GM21360 (cell line): Measurements from ENCODE around the gene TMEM196.

Experiments
- ATAC-seq: cut with Tn5 transposase; IDR thresholded peaks from one replicate; pipeline ENCODE4 v1.9.1; 2021; ENCODE audit warnings: mild to moderate bottlenecking, moderate library complexity; ENCODE audit not compliant: unreplicated experiment

Gene TMEM196

DNA sequence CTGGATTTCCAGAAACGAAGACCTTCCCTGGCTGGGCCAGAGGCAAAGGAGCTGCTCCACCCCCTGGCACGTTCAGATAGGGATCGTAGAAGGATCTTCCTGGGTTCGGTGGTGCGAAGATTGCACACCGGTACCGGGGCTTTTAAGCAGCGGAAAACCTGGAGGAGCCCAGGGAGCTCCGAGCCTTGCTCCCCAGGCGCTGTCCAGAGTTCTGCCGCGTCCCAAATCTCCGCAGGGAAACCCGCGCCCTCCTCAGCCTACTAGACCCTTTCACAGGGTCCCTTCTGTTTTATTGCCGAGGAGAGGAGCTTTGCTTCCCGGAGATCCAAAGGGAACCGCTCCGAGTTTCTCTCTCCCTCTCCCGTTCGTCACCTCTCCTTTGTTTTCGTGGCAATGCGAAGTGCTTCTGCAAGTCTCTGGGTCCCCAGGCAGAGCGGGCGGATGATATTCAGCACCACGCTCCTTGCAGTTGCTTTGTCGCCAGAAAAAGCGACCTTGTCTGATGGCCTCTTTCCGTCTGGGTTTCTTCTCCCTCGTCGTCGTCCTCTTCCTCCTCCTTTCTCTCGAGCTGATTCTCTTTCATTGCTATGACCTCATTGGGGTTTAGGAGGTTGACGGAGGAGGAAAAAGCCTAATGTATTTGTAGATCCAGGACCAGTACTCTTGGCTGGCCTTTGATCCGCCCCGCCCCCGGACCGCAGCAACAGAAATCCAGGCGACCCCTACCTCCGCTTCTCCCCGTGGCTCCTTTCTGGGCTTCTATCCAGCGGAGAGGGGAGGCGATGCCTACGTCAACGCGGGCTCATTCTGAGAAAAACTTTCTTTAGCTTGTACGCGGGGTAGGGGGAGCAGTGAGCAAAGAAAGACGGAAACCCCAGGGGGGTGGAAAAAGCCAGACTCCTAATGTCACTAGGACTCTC, at the start of gene TMEM196:
Gene TMEM196 (minus strand): TSS at position 777 of the 920 bp plus-strand sequence. CDS start 921 bp downstream, outside the sequence.
- no peak for ATAC-seq

DNA sequence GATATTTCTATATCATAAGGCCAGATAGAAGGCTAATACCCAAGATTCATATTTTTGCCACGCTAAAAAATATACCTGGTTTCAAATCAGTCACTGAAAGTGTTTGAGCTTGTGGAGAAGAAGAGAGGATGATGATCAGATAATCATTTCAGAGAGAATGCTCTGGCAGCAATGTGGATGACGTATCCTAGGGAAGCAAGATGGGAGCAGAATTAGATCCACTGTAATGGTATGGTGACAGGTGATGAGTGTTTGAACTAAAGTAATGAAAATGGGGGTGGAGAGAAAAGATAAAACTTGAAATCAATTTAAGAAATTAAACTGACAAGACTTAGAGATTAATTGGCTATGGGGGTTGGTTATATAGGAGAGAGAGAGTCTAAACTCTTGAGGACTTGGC, 42.7 kb upstream of the TMEM196 start:
- ATAC-seq = no peak

DNA sequence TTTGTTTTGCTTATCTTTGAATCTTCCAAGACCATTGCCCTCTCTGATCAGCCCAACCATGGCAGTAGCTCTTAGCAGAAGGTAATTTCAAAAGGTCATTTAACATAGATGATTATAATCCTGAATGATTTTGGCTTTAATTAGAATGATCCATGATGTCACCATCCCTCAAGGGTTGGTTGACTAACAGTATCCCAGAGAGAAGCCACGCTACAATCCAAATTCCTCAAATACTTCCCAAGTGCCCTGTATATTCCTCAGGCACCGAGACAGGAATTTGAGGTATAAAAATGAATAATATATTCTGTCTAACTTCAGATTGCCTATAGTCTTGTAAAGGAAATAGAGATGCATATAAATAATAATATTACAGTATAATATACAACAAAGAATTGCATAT, 42.1 kb upstream of the TMEM196 start:
- ATAC-seq = no peak

DNA sequence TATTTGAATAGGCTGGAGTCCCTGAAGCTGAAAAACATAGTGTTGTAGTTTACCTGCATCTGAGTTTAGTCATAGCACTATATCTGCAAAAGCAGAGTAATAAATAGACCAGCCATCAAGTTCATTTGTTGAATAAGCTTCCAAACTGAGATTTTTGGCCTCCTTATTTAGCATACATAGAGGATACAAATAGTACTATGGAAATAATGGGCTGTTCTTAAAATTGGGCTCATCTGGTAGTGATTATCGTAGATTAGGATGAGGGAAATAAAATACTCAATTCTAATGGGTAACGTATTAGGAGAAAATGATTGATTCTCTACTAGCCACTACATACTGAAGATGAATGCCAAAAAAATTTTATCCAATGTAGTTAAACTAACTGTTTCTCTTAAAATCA, 41.4 kb upstream of the TMEM196 start:
- no peak for ATAC-seq

DNA sequence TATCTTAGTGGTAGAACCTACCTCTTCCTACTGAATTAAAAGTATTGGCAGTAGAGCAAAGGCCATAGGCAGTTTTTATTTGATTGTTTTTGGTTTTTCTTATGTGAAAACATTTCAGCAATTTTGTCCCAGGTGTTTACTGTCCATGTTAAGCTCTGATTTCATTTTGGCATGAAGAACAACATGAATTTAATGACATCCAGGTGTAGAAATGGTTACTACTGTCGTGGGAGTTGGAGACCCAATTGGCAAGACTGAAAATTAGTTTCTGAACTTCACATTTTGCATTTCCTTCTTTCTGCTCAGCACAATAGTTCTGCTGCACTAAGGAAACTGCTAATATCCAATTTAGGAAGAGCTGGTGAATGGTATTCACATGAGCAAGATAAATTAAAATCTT, 38.0 kb upstream of the TMEM196 start:
- ATAC-seq = no peak

DNA sequence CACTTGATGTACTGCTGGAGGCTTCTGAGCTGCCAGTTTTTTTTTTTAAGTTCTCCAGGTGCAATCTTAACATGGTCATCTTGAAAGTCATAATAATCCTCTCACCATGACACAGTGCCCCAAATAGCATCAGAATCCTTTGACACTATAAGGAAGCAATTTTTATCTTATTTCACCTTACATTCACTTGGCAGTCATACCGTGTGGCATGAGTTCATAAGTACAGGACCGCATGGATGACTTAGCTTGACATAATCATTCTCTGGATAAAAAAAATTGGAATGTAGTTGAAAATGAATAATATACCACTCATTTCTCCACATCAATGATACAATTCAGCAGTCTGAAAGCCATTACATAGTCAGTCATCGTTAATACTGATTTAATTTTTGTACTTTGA, 25.6 kb upstream of the TMEM196 start:
- ATAC-seq = no peak

DNA sequence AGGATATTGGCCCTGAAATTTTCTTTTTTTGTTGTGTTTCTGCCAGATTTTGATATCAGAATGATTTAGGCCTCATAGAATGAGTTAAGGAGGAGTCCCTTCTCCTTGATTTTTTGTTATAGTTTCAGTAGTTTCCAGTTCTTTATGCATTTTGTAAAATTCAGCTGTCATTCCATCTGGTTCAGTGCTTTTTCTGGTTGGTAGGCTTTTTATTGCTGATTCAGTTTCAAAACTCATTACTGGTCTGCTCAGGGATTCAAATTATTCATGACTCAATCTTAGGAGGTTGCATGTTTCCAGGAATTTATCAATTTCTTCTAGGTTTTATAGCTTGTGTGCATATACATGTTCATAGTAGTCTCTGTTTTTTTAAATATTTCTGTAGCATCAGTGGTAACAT, 10.1 kb upstream of the TMEM196 start:
- no peak for ATAC-seq

DNA sequence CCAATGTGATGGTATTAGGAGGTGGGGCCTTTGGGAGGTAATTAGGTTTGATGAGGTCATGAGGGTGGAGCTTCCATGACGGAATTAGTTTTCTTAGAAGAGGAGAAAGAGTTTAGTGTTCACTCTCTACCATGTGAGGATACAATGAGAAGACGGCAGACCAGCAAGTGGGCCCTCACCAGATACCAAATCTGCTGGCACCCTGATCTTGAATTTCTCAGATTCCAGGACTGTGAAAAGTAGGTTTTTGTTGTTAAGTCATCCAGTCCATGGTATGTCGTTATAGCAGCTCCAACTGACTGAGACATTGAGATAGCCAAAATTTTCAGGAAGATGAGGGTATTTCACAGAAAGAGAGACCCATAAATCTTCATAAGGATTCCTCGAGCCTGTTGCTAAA, 3.6 kb upstream of the TMEM196 start:
- no peak for ATAC-seq

DNA sequence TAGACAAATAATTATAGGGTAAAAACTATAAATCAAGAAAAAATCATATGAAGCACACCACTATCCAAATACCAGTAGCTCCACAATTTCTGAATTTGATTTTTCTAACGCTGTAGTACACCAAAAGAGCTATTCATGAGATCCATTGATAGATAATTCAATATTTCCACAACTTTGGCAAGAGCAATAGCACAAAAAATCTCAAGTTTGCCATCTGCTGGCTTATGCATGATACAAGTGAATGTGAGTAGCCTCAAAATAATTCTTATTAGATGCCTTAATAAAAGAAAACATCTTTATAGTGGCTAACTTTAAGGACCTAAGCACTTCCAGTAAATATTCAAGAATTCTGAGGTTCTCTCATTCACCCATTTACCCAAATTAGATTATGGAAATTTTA, 2.2 kb upstream of the TMEM196 start:
- no peak for ATAC-seq

DNA sequence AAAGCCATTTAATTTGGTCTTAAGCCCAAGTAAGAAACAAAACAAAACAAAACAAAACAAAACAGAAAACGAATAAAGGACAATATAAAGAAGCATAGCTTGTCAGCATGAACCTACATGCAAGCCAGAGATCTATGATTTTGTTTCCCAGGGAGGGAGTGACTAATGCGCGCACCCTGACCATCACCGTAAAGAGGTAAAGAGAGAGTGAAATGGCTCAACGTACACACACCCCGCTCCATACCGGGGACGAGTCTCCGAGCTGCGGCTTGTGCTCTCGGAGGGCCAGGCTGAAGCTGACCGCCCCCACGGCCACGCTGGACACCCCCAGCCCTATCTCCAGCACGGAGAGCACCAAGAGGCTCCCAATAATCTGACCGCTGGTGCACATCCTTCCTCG, 1.1 kb downstream of the TMEM196 start:
- ATAC-seq = no peak

DNA sequence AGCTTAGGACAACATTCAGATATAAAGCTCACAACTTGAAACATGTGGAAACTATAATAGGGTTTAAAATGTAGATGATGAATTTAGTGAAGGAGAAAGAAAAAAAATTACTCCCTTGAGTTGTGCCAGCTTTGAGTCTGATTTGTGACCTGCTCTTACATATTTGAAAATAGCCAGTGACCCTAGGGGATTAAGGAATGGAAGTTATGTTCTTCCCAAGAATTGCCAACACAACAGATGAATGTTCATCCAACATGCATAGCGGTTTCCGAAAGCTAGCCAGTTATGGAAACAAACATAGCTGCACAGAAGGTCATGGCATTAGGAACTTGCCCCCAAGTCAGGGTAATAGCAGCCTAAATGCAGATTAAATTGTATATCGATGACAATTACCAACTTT, 10.8 kb downstream of the TMEM196 start:
- ATAC-seq = no peak

DNA sequence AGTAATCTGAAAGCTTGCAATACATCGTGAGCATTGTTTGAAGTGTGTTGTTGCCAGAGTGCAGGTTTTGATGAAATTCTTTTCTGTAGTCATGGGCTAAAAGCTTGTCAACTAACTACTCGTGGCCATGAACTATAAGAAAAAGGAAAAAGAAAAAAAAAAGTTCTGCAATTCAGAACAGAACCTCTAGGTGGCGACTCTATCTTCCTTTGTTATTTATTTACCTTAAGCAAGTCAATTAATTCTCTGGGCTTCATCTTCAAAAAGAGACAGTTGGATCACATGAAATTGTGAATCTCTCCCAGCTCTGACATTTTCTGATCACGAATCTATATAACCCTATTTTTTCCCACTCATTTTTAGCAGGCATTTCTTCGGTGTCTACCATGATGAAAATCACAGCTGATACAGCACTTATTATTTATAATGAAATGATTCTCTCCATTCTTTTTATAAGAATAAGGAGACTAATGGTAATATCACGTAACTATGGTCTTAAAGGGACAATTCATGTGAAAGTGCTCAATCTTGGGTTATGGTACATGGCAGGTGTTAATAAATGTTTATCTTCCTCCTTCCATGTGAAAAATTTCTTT, 18.8 kb downstream of the TMEM196 start:
- ATAC-seq = peak; percentile 56

DNA sequence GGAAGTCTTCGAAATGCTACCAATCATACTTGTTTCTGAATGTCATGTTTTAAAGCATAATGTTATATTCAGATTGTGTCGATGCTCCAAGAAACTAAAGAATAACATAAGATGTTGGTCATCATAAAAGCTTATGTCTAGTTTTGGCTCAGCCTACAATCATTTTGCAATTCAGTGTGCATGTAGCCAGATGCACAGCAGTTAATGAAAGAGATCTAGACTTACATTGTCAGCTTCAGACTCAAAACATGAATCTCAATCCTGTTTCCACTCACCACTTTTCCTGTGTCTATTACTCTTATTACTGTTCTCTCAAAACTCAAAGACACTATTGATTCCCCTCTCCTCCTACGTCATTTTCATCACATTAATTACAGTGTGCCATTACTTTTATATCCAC, 21.4 kb downstream of the TMEM196 start:
- no peak for ATAC-seq

DNA sequence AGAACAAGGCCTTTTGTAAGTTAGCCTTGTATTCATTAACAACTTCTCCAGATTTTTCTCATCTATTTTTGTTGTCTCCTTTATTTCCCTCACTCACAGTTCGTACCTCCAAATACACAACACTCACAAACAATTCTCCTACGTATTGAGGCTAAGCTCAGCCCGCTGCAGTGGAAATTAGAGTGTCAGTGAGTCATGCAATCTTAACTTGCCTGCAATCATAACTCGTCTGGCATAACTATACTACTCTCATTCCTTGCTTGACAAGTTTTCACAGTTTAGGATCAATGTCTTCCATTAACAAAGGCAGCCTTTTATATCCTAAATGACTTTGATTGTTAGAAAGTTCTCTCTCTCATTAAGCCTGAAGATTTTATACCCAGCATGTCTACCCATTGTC, 23.8 kb downstream of the TMEM196 start:
- ATAC-seq = no peak

DNA sequence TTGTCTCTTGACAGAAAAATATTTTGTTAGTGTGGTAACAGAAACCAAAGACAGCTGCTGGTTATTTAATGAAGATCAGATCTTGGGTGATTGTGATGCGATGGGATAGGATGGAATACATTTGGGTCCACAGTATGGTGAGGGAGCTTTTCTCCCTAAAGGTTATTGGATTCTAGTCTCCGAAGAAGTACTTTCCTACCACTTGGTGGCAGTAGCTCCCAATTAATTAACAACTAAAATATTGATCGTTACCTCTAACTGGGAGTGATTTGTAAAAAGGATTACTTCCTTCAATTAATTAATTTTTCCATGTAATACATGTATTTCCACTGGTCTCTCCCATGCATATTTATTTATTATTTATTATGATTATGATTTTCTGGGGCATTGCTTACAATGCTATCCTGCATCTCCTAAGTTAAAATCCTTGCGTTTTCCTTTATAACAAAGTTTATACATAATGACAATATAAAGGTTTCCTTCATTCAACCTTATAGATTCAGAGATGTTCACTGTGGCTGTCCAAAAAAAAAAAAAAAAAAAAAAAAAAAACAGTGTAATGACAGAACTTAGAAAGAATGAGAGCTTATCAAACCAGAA, 25.6 kb downstream of the TMEM196 start:
- no peak for ATAC-seq

DNA sequence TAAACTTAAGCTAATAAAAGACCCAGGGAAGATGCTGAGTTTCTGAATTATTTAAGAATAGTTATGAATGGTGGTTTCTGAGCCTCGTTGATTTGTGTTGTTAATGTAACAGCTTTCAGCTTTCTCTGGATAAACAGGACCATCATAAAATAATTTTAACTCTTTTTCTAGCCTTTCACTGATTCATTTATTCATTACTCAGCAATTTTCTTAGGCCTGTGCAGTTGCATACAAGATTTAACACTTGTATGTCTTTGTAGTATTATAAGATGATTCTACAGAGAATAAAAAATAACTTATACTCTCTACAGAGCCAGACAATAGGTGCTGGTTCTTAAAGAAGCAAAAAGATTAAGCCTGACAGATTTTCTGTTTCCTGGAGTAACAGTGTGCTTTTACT, 29.3 kb downstream of the TMEM196 start:
- no peak for ATAC-seq

DNA sequence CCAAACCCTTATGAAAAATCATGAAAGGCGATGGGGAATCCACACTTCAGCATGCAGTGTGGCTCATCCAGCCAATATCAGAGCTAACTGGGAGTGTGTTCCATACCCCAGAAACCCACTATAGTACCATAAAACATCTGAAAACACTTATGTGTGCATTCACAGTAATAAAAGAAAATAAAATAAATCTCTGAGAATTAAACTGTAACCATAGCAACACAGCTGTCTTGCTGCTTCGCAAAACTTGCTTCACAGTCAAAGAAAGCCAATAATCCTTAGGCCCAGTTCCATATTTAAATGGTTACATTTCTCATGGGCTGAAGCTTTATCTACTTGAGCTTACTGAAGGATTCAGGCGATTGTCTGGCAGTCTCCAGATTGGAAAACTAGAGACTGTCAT, 44.7 kb downstream of the TMEM196 start:
- ATAC-seq = no peak

DNA sequence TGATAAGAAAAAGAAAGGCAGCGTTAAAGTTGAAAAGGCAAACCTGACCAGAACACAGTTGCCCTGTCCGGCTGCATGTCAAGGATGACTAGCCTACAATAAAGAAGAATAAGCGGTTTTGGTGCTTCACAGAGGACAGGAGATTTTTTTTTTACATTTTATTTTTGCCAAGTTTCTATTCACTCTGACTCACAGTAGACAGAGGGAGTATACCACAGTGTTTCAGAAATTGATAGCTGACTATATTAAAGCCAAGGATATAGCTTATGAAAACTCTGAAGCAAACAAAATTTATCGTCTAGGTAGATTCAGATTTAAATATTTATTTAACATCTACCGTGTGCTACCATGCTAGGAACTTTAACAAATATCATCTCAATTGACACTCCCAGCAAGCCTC, 47.6 kb downstream of the TMEM196 start:
- no peak for ATAC-seq

DNA sequence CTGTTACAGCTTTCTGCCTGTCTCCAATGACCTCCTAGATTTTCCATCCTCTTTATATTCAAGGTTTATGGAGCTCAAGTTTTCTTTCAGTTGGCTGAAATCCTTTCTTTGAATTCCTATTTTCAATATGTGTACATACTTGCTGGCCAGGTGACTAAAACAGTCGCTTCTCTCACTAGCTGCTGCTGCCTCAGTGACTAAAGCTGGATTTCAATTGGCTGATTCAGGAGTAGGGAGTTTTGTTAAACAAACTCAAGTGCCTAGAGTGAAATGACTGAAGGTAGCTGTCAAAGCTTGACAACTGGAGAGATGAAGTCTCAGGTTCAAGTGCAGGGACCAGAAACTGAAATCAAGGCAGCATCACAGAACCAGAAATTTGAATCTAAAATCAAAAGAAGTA, 57.9 kb downstream of the TMEM196 start:
- ATAC-seq = no peak

DNA sequence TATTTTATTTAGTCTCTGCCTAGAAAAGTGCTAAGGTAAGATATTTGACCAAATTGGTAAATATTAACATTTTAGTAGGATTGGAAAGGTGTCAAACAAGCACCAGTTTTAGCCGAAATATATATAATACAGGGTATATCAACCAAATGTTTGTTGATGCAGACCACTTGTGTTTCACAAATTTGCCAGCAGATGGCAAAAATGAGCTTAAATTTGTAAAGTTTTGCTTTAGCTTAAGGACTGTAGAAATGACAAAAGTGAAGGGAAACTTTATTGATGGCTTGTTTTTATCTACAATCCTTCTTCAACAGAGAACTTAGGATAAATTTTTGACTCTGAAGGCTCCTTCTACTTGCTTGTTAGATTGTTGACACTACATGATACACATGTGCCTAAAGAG, 59.7 kb downstream of the TMEM196 start:
- ATAC-seq = no peak

DNA sequence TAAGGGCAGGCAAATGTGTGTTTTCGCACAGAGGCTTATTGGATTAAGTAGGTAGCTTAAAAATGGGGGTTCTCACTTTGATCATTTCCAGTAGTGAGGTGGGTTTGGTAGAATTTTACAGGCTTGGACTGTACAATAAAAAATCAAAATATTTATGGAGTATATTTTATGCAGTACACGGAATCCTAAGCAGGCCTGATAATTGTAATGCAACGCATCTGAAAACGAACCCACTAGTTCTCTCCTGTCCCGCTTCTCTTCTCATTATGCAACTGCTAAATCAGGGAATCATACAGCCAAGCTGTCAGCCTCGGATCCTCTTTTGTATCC, 64.2 kb downstream of the TMEM196 start:
- no peak for ATAC-seq
